Esophagus (tissue), 2 donors: ENCODE data around the gene GRAMD1A. TPM values are rescaled to one million over a fixed set of nuclear protein-coding genes. Genes with fewer than 3 reads are reported as not detected.

ENCODE experiments used
- H3K27ac ChIP-seq, 2 donors: one replicate each; pipeline ENCODE4 v1.5.1; 2013; ENCODE audit warnings: low read depth in 2 of 2, mild to moderate bottlenecking in 2 of 2, inconsistent platforms in 1 of 2, low read length in 1 of 2, moderate library complexity in 1 of 2
- H3K27me3 ChIP-seq, 2 donors: one replicate each; pipeline ENCODE4 v1.6.1; 2013; ENCODE audit warnings: low read length in 2 of 2, control low read depth in 1 of 2, mild to moderate bottlenecking in 1 of 2; ENCODE audit not compliant: insufficient read depth in 2 of 2, control insufficient read depth in 1 of 2
- H3K36me3 ChIP-seq, 2 donors: one replicate each; pipeline ENCODE4 v1.6.1; 2013; ENCODE audit warnings: low read length in 1 of 2; ENCODE audit not compliant: control insufficient read depth in 2 of 2, insufficient read depth in 2 of 2
- H3K4me1 ChIP-seq, 2 donors: one replicate each; pipeline ENCODE4 v1.6.1; 2013; ENCODE audit warnings: low read length in 1 of 2; ENCODE audit not compliant: control insufficient read depth in 2 of 2, insufficient read depth in 2 of 2
- H3K4me3 ChIP-seq, 2 donors: one replicate each; pipeline ENCODE4 v1.5.1; 2013; ENCODE audit warnings: low read length in 2 of 2, mild to moderate bottlenecking in 2 of 2, low read depth in 1 of 2, moderate library complexity in 1 of 2
- H3K9me3 ChIP-seq, 2 donors: one replicate each; pipeline ENCODE4 v1.6.1; 2013; ENCODE audit warnings: mild to moderate bottlenecking in 2 of 2, low read depth in 1 of 2, low read length in 1 of 2, moderate library complexity in 1 of 2; ENCODE audit not compliant: control insufficient read depth in 2 of 2, insufficient read depth in 1 of 2
- WGBS, 2 donors: extraction: QIAGEN DNeasy Blood & Tissue Kit; methylation state at CpG; one replicate each; pipeline ENCODE4 v1.1.7; 2013; 5-methylcytosine and 5-hydroxymethylcytosine counted together
- polyA plus RNA-seq, 2 donors: library from polyadenylated mRNA; stranded (reverse); fragments of 200-250 nt; gene quantifications; one replicate each; pipeline ENCODE4 v1.2.3, GENCODE V29; 2013
- donor health status: healthy with polysubstance abuse.
- donor health status: Bipolar disorder and iron deficiency.

Gene GRAMD1A
- polyA plus RNA-seq, 2 donors = 11.7 to 14.0 TPM

GRCh38 chr19:35056513-35057063 lies 56.5 kb downstream of the GRAMD1A start:
- no peaks in the 10 kb centered on the region for H3K9me3 ChIP-seq
- H3K27me3 ChIP-seq = no peaks in the 10 kb centered on the region
- no peaks in the 10 kb centered on the region for H3K4me1 ChIP-seq
- H3K4me3 ChIP-seq = no peak overlapping the region
- 74 to 79% methylated on average over 6 of the region's 6 CpGs for WGBS, 2 donors
- no peaks in the 10 kb centered on the region for H3K36me3 ChIP-seq
- no peak overlapping the region for H3K27ac ChIP-seq

- Histone ChIP-seq H3K9me3 (no peaks in the 10 kb centered on the region), H3K4me3 (no peak overlapping the region), H3K4me1 (no peaks in the 10 kb centered on the region), H3K36me3 (no peaks in the 10 kb centered on the region), H3K27me3 (no peaks in the 10 kb centered on the region), H3K27ac (no peak overlapping the region)
- 65 to 77% methylated on average over 2 of the region's 2 CpGs for WGBS, 2 donors
These were observed 58.2 kb downstream of the GRAMD1A start for GRCh38 chr19:35058370-35058769.

GRCh38 chr19:35059006-35059798 lies 59.1 kb downstream of the GRAMD1A start:
- Histone ChIP-seq H3K4me3 (no peak overlapping the region), H3K9me3 (no peaks in the 10 kb centered on the region), H3K36me3 (no peaks in the 10 kb centered on the region), H3K4me1 (no peaks in the 10 kb centered on the region), H3K27me3 (no peaks in the 10 kb centered on the region), H3K27ac (no peak overlapping the region)
- WGBS, 2 donors = 88% methylated on average over 25 to 26 of the region's 26 CpGs

GRCh38 chr19:35059799-35060091 lies 59.6 kb downstream of the GRAMD1A start:
- no peaks in the 10 kb centered on the region for H3K9me3 ChIP-seq
- H3K36me3 ChIP-seq = no peaks in the 10 kb centered on the region
- H3K4me3 ChIP-seq = no peak overlapping the region
- H3K27ac ChIP-seq = no peak overlapping the region
- WGBS, 2 donors = 84 to 85% methylated on average over 15 of the region's 15 CpGs
- no peaks in the 10 kb centered on the region for H3K4me1 ChIP-seq
- H3K27me3 ChIP-seq = no peaks in the 10 kb centered on the region

GRCh38 chr19:35060160-35060855 lies 60.2 kb downstream of the GRAMD1A start:
- H3K9me3 ChIP-seq = no peaks in the 10 kb centered on the region
- no peaks in the 10 kb centered on the region for H3K36me3 ChIP-seq
- 91 to 92% methylated on average over 29 of the region's 29 CpGs for WGBS, 2 donors
- H3K4me3 ChIP-seq = no peak overlapping the region
- no peaks in the 10 kb centered on the region for H3K4me1 ChIP-seq
- no peak overlapping the region for H3K27ac ChIP-seq
- H3K27me3 ChIP-seq = no peaks in the 10 kb centered on the region

- H3K27ac ChIP-seq = no peak overlapping the region
- no peaks in the 10 kb centered on the region for H3K36me3 ChIP-seq
- no peak overlapping the region for H3K4me3 ChIP-seq
- no peaks in the 10 kb centered on the region for H3K27me3 ChIP-seq
- H3K9me3 ChIP-seq = no peaks in the 10 kb centered on the region
- H3K4me1 ChIP-seq = no peaks in the 10 kb centered on the region
- WGBS, 2 donors = 76 to 79% methylated on average over 7 of the region's 7 CpGs
These were observed 61.7 kb downstream of the GRAMD1A start for GRCh38 chr19:35061583-35062373.

GRCh38 chr19:35062942-35063341 lies 62.8 kb downstream of the GRAMD1A start:
- Histone ChIP-seq H3K27ac (no peak overlapping the region), H3K27me3 (no peaks in the 10 kb centered on the region), H3K36me3 (no peaks in the 10 kb centered on the region), H3K9me3 (no peaks in the 10 kb centered on the region), H3K4me1 (no peaks in the 10 kb centered on the region), H3K4me3 (no peak overlapping the region)
- WGBS, 2 donors = 82 to 88% methylated on average over 7 of the region's 7 CpGs

GRCh38 chr19:35063940-35064818 lies 64.1 kb downstream of the GRAMD1A start:
- WGBS, 2 donors = 75 to 77% methylated on average over 10 of the region's 10 CpGs
- H3K4me3 ChIP-seq = no peak overlapping the region
- no peaks in the 10 kb centered on the region for H3K36me3 ChIP-seq
- H3K27ac ChIP-seq = no peak overlapping the region
- no peaks in the 10 kb centered on the region for H3K9me3 ChIP-seq
- no peaks in the 10 kb centered on the region for H3K27me3 ChIP-seq
- H3K4me1 ChIP-seq = no peaks in the 10 kb centered on the region

GRCh38 chr19:35065574-35065973 lies 65.5 kb downstream of the GRAMD1A start:
- H3K4me1 ChIP-seq = no peaks in the 10 kb centered on the region
- WGBS, 2 donors = 86 to 89% methylated on average over 10 of the region's 10 CpGs

More at GRCh38 chr19:35065574-35065973, 65.5 kb downstream of the GRAMD1A start:
- no peak overlapping the region for H3K27ac ChIP-seq
- peaks cover 2% of the 10 kb centered on the region in 2 donors for H3K9me3 ChIP-seq
- no peaks in the 10 kb centered on the region for H3K36me3 ChIP-seq
- no peak overlapping the region for H3K4me3 ChIP-seq
- no peaks in the 10 kb centered on the region for H3K27me3 ChIP-seq
